ENCODE results near the gene DEPDC4.

GRCh38 chr12:100311317-100311716 is 44.4 kb upstream of the DEPDC4 start:
- TF ChIP-seq CTCF (IDR thresholded peaks at IDR 0.05; ENCODE audit: low read depth, low read length) (no peak), EZH2phosphoT487 (IDR thresholded peaks at IDR 0.05; ENCODE audit: low read depth) (no peak)

Measured in OCI-LY3 (cell line).